ENCODE measurements around the gene MBD1. TPM values are rescaled to one million over a fixed set of nuclear protein-coding genes. Genes with fewer than 3 reads are reported as not detected.

MBD1 gene, protein sequence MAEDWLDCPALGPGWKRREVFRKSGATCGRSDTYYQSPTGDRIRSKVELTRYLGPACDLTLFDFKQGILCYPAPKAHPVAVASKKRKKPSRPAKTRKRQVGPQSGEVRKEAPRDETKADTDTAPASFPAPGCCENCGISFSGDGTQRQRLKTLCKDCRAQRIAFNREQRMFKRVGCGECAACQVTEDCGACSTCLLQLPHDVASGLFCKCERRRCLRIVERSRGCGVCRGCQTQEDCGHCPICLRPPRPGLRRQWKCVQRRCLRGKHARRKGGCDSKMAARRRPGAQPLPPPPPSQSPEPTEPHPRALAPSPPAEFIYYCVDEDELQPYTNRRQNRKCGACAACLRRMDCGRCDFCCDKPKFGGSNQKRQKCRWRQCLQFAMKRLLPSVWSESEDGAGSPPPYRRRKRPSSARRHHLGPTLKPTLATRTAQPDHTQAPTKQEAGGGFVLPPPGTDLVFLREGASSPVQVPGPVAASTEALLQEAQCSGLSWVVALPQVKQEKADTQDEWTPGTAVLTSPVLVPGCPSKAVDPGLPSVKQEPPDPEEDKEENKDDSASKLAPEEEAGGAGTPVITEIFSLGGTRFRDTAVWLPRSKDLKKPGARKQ
- 56.0 and 59.5 TPM in 2 replicates for total RNA-seq

DNA sequence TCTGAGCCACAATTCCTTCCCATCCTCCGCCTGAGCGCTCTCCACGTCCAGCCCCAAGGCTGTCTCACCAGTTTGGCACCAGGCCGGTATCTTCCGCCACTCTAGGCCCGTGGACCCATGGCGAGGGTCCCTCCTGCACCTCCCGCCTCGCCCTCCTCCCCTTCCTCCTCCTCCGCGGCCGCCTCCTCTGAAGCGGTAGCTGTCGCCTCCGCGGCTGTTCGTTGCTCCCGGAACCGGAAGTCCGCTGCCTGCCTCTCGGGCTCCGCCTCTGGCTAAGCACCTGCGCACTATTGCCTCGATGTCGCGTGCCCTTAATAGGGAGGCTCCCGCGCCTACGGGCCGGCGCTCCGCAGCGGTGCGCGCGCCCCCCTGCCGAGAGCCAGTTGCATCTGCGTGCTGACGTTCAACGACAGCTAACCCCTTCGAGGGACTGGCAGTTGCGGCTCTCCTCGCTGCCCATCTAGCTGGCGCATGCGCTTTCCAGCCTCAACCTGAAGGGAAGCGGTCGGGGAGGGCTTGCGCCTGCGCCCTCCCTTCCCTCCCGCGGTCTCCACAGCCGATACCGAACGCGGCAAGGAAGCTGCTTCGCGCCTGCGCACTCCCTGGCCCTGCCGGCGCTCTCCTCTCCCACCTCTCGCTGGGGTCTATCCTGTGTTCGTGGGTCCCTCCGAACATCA, at the start of gene MBD1:
TSS of gene MBD1 (minus strand) at position 229 of the 677 bp plus-strand sequence. CDS start 1,531 bp downstream, outside the sequence.

DNA sequence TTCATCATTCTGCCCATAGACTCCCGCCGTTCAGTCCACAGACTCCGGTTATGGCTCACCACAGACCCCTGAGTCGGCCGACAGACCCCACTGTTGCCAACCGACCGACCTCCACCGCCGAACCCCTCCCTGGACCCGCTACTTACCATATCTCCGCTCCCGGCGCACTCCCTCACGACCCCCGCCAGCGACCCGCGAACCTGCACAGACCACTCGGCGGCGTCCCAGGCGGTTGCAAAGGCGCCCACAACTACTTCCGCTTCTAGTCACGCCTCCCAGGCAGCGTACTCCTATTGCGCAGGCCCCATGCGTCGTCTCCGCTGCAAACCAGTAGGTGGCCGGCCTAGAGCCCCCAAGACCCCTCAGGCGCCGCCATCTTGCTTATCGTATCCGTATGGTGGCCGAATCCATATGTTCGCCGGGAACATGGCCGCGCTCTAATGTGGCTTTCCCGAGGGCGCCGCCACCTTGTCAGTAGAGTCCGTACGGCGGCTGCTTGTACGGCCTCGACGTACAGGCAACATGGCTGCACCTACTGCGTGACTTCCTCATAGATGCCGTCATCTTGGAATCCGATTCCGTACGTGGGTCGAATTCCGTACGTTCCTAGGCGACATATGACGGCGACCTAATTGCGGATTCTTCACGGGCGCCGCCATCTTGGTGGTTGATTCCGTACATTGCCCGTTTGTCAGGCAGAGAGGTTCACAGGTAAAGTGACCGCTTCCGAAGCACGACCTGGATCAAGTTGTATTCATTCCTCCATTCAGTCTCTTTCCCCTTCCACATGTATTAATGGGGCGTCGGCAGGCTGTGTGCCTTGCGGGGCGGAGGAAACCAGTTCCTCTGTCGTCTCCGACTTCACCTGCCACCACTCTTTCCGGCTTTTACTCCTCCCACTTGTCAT, 6.4 kb upstream of the MBD1 start, which contains the start of gene CXXC1:
TSS of gene CXXC1 (minus strand) at position 252 of the 907 bp plus-strand sequence. CDS start at position 149, 103 bp downstream.

DNA sequence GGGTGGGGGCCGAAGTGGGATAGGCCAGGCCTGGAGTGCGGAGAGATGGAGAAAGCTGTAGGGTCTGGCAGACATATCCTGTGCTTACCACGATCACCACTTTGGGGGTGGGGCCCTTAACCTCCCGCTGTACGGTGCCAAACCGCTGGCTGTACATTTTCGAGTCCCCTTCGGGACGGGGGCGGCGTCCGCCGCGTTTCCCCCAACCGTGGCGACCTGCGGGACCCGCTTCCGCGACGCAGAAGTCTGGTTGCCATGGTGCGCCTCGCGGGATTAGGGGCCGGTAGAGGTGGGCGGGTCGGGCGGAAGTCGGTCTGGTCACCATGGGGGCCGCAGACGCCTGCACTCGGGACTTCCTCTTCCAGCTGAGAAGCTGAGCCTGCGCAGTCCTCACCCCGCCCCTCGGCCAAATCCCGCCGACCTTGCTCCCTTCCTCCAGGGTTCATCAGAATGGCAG, 15.0 kb downstream of the MBD1 start, which contains the start of gene CFAP53:
TSS of gene CFAP53 (minus strand) at position 248 of the 457 bp plus-strand sequence. CDS start at position 157, 91 bp downstream.

Other genes starting within 250 kb of the MBD1 start
- gene MYO5B, start 86.4 kb downstream of the MBD1 start, total RNA-seq, result 0.28 and 0.38 TPM in 2 replicates
- gene CFAP53, start 15.0 kb downstream of the MBD1 start, total RNA-seq, result under 0.01 and 0.85 TPM in 2 replicates
- 24.5 and 61.7 TPM in 2 replicates for gene CXXC1, start 6.2 kb upstream of the MBD1 start, total RNA-seq
- gene SKA1, start 93.5 kb upstream of the MBD1 start, total RNA-seq, result 2.8 and 19.6 TPM in 2 replicates